Renal pelvis (tissue), 4 donors: ENCODE data around the gene YAF2. TPM values are rescaled to one million over a fixed set of nuclear protein-coding genes. Genes with fewer than 3 reads are reported as not detected.
"Not testable (repeated sequence)": the region's sequence is repeated elsewhere in the genome, so short reads cannot be mapped to it uniquely, and the experiment has no call there.

ENCODE experiments used
- DNase-seq: peaks from one replicate; pipeline ENCODE4 v3.0.0-alpha.2; 2013
- polyA plus RNA-seq, 3 donors: library from polyadenylated mRNA; unstranded; fragments of 120-200 nt; gene quantifications; one replicate each; pipeline ENCODE4 v1.2.1, GENCODE V29; 2013; ENCODE audit not compliant: insufficient read length in 3 of 3

YAF2 gene
- polyA plus RNA-seq, 3 donors: 24.7 to 27.4 (median 25.5) TPM

GRCh38 chr12:42204819-42205218 lies 33.2 kb downstream of the YAF2 start:
- DNase-seq: no peak

GRCh38 chr12:42204362-42204761 lies 33.7 kb downstream of the YAF2 start:
- no peak for DNase-seq

GRCh38 chr12:42201063-42201462 lies 37.0 kb downstream of the YAF2 start:
- no peak for DNase-seq

- no peak for DNase-seq
These were observed 39.0 kb downstream of the YAF2 start for GRCh38 chr12:42199007-42199406.

- DNase-seq: peak; percentile 69
These were observed 41.1 kb downstream of the YAF2 start for GRCh38 chr12:42196723-42197603.

- DNase-seq: no peak
These were observed 45.4 kb downstream of the YAF2 start for GRCh38 chr12:42192686-42193085.

GRCh38 chr12:42192258-42192657 lies 45.8 kb downstream of the YAF2 start:
- no peak for DNase-seq

- no peak for DNase-seq
These were observed 47.7 kb downstream of the YAF2 start for GRCh38 chr12:42190376-42190775.

- not testable (repeated sequence) for DNase-seq
These were observed 49.8 kb downstream of the YAF2 start for GRCh38 chr12:42188275-42188674.

- DNase-seq: no peak
These were observed 50.2 kb downstream of the YAF2 start for GRCh38 chr12:42187799-42188198.

GRCh38 chr12:42186793-42187192 lies 51.3 kb downstream of the YAF2 start:
- no peak for DNase-seq

GRCh38 chr12:42182394-42182793 lies 55.7 kb downstream of the YAF2 start:
- no peak for DNase-seq

- DNase-seq: no peak
These were observed 57.0 kb downstream of the YAF2 start for GRCh38 chr12:42180990-42181596.

- no peak for DNase-seq
These were observed 59.9 kb downstream of the YAF2 start for GRCh38 chr12:42178101-42178500.

- DNase-seq: no peak
These were observed 63.1 kb downstream of the YAF2 start for GRCh38 chr12:42174978-42175377.

- DNase-seq: no peak
These were observed 64.0 kb downstream of the YAF2 start for GRCh38 chr12:42173961-42174521.

GRCh38 chr12:42172441-42173210 lies 65.4 kb downstream of the YAF2 start:
- no peak for DNase-seq

- DNase-seq: no peak
These were observed 70.3 kb downstream of the YAF2 start for GRCh38 chr12:42167711-42168110.

- DNase-seq: no peak
These were observed 71.5 kb downstream of the YAF2 start for GRCh38 chr12:42166501-42166900.

- DNase-seq: no peak
These were observed 74.1 kb downstream of the YAF2 start for GRCh38 chr12:42163913-42164312.

GRCh38 chr12:42162965-42163364 lies 75.1 kb downstream of the YAF2 start:
- no peak for DNase-seq

GRCh38 chr12:42162193-42162592 lies 75.9 kb downstream of the YAF2 start:
- DNase-seq: no peak
